Measurements from ENCODE around the gene ACD. TPM values are rescaled to one million over a fixed set of nuclear protein-coding genes. Genes with fewer than 3 reads are reported as not detected.

The ACD gene
- total RNA-seq, 1 donor from 2014 or later, result 27.1 TPM

- DNase-seq (ENCODE audit: low spot score), result no peak
- Mint-ChIP-seq H3K27ac (ENCODE audit: unreplicated experiment) (no peak overlapping the region), H3K36me3 (ENCODE audit: low read depth, unreplicated experiment) (peaks cover 20% of the 10 kb centered on the region), H3K27me3 (ENCODE audit: unreplicated experiment) (peaks cover 5% of the 10 kb centered on the region), H3K4me1 (ENCODE audit: unreplicated experiment) (peaks cover 3% of the 10 kb centered on the region), H3K9me3 (ENCODE audit: unreplicated experiment) (no peaks in the 10 kb centered on the region), H3K4me3 (ENCODE audit: unreplicated experiment) (no peak overlapping the region)
- TF ChIP-seq CTCF (IDR thresholded peaks at IDR 0.05; ENCODE audit: unreplicated experiment), result no peak
Observed at GRCh38 chr16:67636713-67637112, 23.3 kb downstream of the ACD start.

GRCh38 chr16:67632415-67633172 is 27.5 kb downstream of the ACD start:
- H3K27me3 Mint-ChIP-seq (ENCODE audit: unreplicated experiment), result peaks cover 1% of the 10 kb centered on the region
- H3K4me1 Mint-ChIP-seq (ENCODE audit: unreplicated experiment), result peaks cover 3% of the 10 kb centered on the region
- no peak for TF ChIP-seq CTCF (IDR thresholded peaks at IDR 0.05; ENCODE audit: unreplicated experiment)
- no peak for DNase-seq (ENCODE audit: low spot score)
- H3K36me3 Mint-ChIP-seq (ENCODE audit: low read depth, unreplicated experiment), result peaks cover 31% of the 10 kb centered on the region
- no peaks in the 10 kb centered on the region for H3K9me3 Mint-ChIP-seq (ENCODE audit: unreplicated experiment)
- H3K27ac Mint-ChIP-seq (ENCODE audit: unreplicated experiment), result no peak overlapping the region
- H3K4me3 Mint-ChIP-seq (ENCODE audit: unreplicated experiment), result no peak overlapping the region

- H3K4me1 Mint-ChIP-seq (ENCODE audit: unreplicated experiment), result peaks cover 3% of the 10 kb centered on the region
- no peak for DNase-seq (ENCODE audit: low spot score)
- no peak overlapping the region for H3K27ac Mint-ChIP-seq (ENCODE audit: unreplicated experiment)
Observed at GRCh38 chr16:67628216-67628615, 31.8 kb downstream of the ACD start.

GRCh38 chr16:67613808-67614207 is 46.3 kb downstream of the ACD start:
- Mint-ChIP-seq H3K27ac (ENCODE audit: unreplicated experiment) (no peak overlapping the region), H3K36me3 (ENCODE audit: low read depth, unreplicated experiment) (peaks cover 23% of the 10 kb centered on the region), H3K4me1 (ENCODE audit: unreplicated experiment) (no peaks in the 10 kb centered on the region), H3K4me3 (ENCODE audit: unreplicated experiment) (no peak overlapping the region), H3K27me3 (ENCODE audit: unreplicated experiment) (no peaks in the 10 kb centered on the region), H3K9me3 (ENCODE audit: unreplicated experiment) (no peaks in the 10 kb centered on the region)
- no peak for TF ChIP-seq CTCF (IDR thresholded peaks at IDR 0.05; ENCODE audit: unreplicated experiment)
- DNase-seq (ENCODE audit: low spot score), result peak; percentile 26

More at GRCh38 chr16:67628216-67628615, 31.8 kb downstream of the ACD start:
- peaks cover 1% of the 10 kb centered on the region for H3K27me3 Mint-ChIP-seq (ENCODE audit: unreplicated experiment)
- H3K4me3 Mint-ChIP-seq (ENCODE audit: unreplicated experiment), result no peak overlapping the region
- H3K36me3 Mint-ChIP-seq (ENCODE audit: low read depth, unreplicated experiment), result peaks cover 34% of the 10 kb centered on the region
- H3K9me3 Mint-ChIP-seq (ENCODE audit: unreplicated experiment), result no peaks in the 10 kb centered on the region
- TF ChIP-seq CTCF (IDR thresholded peaks at IDR 0.05; ENCODE audit: unreplicated experiment), result no peak

GRCh38 chr16:67608364-67608763 is 51.7 kb downstream of the ACD start:
- H3K4me1 Mint-ChIP-seq (ENCODE audit: unreplicated experiment), result no peaks in the 10 kb centered on the region
- peaks cover 10% of the 10 kb centered on the region for H3K36me3 Mint-ChIP-seq (ENCODE audit: low read depth, unreplicated experiment)
- no peak for TF ChIP-seq CTCF (IDR thresholded peaks at IDR 0.05; ENCODE audit: unreplicated experiment)
- no peak overlapping the region for H3K27ac Mint-ChIP-seq (ENCODE audit: unreplicated experiment)
- DNase-seq (ENCODE audit: low spot score), result no peak
- no peaks in the 10 kb centered on the region for H3K27me3 Mint-ChIP-seq (ENCODE audit: unreplicated experiment)
- no peak overlapping the region for H3K4me3 Mint-ChIP-seq (ENCODE audit: unreplicated experiment)
- no peaks in the 10 kb centered on the region for H3K9me3 Mint-ChIP-seq (ENCODE audit: unreplicated experiment)

Data from endothelial cell (in vitro differentiated cells).